Measurements from ENCODE around the gene GPD1.

GRCh38 chr12:50101663-50102062, 2.1 kb upstream of the GPD1 start:
- TF ChIP-seq CTCF (IDR thresholded peaks at IDR 0.05; ENCODE audit: low read length): no peak
- no peak for TF ChIP-seq EZH2 (IDR thresholded peaks at IDR 0.05; ENCODE audit: borderline replicate concordance, low read length)
